Epithelial cell of proximal tubule (primary cell): Measurements from ENCODE around the gene CLSTN1. TPM values are rescaled to one million over a fixed set of nuclear protein-coding genes. Genes with fewer than 3 reads are reported as not detected.

Experiments
- DNase-seq: peaks from one replicate; pipeline ENCODE4 v3.0.0-alpha.2; 2011; ENCODE audit warnings: low read depth
- H3K4me3 ChIP-seq: 2 replicates; pipeline ENCODE4 v1.5.1; 2011; ENCODE audit warnings: low read depth, mild to moderate bottlenecking, low read length
- CTCF ChIP-seq: conservative IDR thresholded peaks from 2 replicates; pipeline ENCODE4 v1.5.1; 2012; ENCODE audit warnings: low read depth, mild to moderate bottlenecking, low read length
- total RNA-seq: library from RNA; depleted of rRNA; stranded (reverse); fragments of >200 nt; gene quantifications from 2 replicates; pipeline ENCODE4 v1.2.3, GENCODE V29; 2015

The CLSTN1 gene
- total RNA-seq, 1 donor from 2014 or later, result 87.5 TPM

DNA sequence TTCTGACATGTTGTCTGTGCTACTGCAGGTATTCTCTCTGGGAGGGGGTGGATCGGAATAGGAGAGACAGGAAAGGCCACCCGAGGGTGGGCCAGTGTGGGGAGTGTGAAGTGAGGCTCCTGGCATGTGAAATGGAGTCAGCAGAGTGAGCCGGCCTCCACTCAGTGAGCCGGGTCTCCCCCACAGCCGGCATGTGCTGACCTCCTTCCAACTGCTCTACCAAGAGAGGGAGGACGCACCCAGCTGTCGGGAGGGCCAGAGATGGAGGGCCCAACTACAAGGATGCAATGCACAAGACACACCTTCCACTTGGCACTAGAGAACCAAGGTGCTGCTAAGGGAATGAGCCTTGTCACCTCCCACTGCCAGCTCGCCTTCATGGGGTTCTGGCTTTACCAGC lies 28.2 kb upstream of the CLSTN1 start:
- no peak overlapping the region for H3K4me3 ChIP-seq
- no peak for DNase-seq
- TF ChIP-seq CTCF, result no peak

DNA sequence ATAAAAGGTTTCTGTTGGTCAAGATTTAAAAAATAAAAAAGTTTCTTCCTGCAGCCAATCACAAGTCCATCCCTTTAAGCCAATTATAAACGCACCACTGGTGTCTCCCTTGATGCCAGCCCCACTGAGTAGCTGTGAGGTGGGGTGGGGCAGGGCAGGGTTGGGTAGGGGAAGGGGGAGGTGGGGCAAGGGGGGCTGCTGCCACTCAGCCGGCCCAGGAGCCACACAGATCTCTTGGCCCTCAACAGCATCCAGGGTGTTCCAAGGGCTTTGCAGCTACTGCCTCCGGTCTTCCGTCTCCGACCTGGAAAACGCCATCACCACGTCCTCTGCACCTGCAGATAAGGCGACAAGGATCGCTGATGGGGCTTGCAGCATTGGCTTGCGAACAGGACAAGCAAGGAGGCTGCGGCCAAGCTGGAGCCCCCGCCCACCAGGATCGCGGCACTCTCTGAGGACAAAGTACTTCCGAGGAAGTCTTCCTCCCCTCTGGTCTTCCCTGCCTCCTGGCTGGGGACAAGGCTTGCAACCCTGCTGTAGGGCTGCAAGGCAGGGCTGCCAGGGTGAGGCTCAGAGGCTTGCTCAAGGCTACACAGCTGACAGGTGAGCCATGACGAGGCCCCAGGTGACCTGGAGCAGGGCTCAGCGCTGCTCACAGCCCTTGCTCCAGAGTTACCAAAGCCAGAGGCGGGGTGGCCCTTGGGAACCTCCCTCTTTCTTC lies 26.8 kb upstream of the CLSTN1 start:
- no peak overlapping the region for H3K4me3 ChIP-seq
- no peak for DNase-seq
- no peak for TF ChIP-seq CTCF

GRCh38 chr1:9849691-9850441 lies 26.1 kb upstream of the CLSTN1 start:
- no peak overlapping the region for H3K4me3 ChIP-seq
- no peak for DNase-seq
- TF ChIP-seq CTCF, result no peak

DNA sequence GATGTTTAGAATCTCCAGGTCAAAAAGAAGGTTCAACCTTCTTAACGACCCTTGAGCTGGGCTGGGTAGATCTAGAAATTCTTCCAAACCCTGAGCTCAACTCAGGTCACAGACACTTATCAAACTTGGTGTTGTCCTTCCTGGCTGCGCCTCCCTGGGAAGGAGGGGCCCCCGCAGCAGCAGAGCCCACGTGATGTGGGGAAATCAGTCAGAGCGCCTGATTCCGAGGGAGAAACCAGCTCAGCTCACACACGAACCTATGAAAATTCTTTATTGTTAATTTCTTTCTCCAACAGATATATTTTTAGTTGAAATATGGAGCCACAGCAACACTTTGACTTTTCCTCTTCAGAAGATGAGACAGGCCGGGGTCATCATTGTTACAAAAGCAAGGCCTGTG lies 24.3 kb upstream of the CLSTN1 start:
- DNase-seq, result no peak
- TF ChIP-seq CTCF, result no peak
- no peak overlapping the region for H3K4me3 ChIP-seq

GRCh38 chr1:9847269-9847668 lies 23.5 kb upstream of the CLSTN1 start:
- H3K4me3 ChIP-seq, result no peak overlapping the region
- no peak for DNase-seq
- TF ChIP-seq CTCF, result no peak

- TF ChIP-seq CTCF, result no peak
- DNase-seq, result no peak
- no peak overlapping the region for H3K4me3 ChIP-seq
Measured at GRCh38 chr1:9846611-9847171, 22.9 kb upstream of the CLSTN1 start.
